SK-N-SH treated with all-trans-retinoic acid at 6 μM for 48 hours (cell line): ENCODE results near the gene RESF1.
A peak's percentile ranks its signal among the peaks of the same experiment; 100 is the strongest.

Experiments
- ATAC-seq: fragments of 200-7000 bp; cut with Tn5 transposase; 3 replicates; pipeline ENCODE4 v1.9.1; 2020; ENCODE audit warnings: mild to moderate bottlenecking, moderate library complexity
- BACH2 ChIP-seq: fragments of 250-450 bp; sonication (Bioruptor Pico); IDR thresholded peaks from 2 replicates; pipeline ENCODE4 v1.9.0; 2021; ENCODE audit warnings: mild to moderate bottlenecking, borderline replicate concordance
- CSDC2 ChIP-seq: fragments of 250-450 bp; sonication (Bioruptor Pico); IDR thresholded peaks from 2 replicates; pipeline ENCODE4 v1.5.0; 2020; ENCODE audit warnings: mild to moderate bottlenecking, moderate library complexity
- ESRRG ChIP-seq: fragments of 250-450 bp; sonication (Bioruptor Pico); IDR thresholded peaks from 2 replicates; pipeline ENCODE4 v1.6.1; 2021; ENCODE audit warnings: mild to moderate bottlenecking
- TCF4 ChIP-seq: fragments of 250-450 bp; sonication (Bioruptor Pico); IDR thresholded peaks from 2 replicates; pipeline ENCODE4 v1.8.0; 2021; ENCODE audit warnings: mild to moderate bottlenecking, moderate library complexity, borderline replicate concordance
- ZC3H10 ChIP-seq: fragments of 250-450 bp; sonication (Bioruptor Pico); IDR thresholded peaks from 2 replicates; pipeline ENCODE4 v1.5.1; 2021; ENCODE audit warnings: mild to moderate bottlenecking, moderate library complexity
- ZFP3 ChIP-seq: fragments of 250-450 bp; sonication (Bioruptor Pico); IDR thresholded peaks from 2 replicates; pipeline ENCODE4 v1.5.0; 2020; ENCODE audit warnings: mild to moderate bottlenecking, moderate library complexity
- ZFP30 ChIP-seq: fragments of 450-650 bp; formaldehyde crosslinking; IDR thresholded peaks from 2 replicates; pipeline ENCODE4 v1.5.0; 2022; ENCODE audit warnings: mild to moderate bottlenecking, moderate library complexity
- ZNF565 ChIP-seq: fragments of 450-650 bp; formaldehyde crosslinking; conservative IDR thresholded peaks from 2 replicates; pipeline ENCODE4 v1.5.0; 2020; ENCODE audit warnings: low read depth, mild to moderate bottlenecking, moderate library complexity
- TF ChIP-seq, protein P1 (sequence below): fragments of 250-450 bp; sonication (Bioruptor Pico); IDR thresholded peaks from 2 replicates; pipeline ENCODE4 v1.8.0; 2021; ENCODE audit warnings: low read depth, mild to moderate bottlenecking, moderate library complexity, borderline replicate concordance
- TF ChIP-seq, protein P2 (sequence below): fragments of 250-450 bp; sonication (Bioruptor Pico); IDR thresholded peaks from 2 replicates; pipeline ENCODE4 v1.5.1; 2021; ENCODE audit warnings: mild to moderate bottlenecking, moderate library complexity
- TF ChIP-seq, protein P3 (sequence below): fragments of 250-450 bp; sonication (Bioruptor Pico); IDR thresholded peaks from 2 replicates; pipeline ENCODE4 v1.5.1; 2020; ENCODE audit warnings: low read depth, mild to moderate bottlenecking, moderate library complexity
- TF ChIP-seq, protein P4 (sequence below): fragments of 250-450 bp; sonication (Bioruptor Pico); IDR thresholded peaks from 2 replicates; pipeline ENCODE4 v1.5.0; 2020; ENCODE audit warnings: mild to moderate bottlenecking, moderate library complexity

The RESF1 gene

DNA sequence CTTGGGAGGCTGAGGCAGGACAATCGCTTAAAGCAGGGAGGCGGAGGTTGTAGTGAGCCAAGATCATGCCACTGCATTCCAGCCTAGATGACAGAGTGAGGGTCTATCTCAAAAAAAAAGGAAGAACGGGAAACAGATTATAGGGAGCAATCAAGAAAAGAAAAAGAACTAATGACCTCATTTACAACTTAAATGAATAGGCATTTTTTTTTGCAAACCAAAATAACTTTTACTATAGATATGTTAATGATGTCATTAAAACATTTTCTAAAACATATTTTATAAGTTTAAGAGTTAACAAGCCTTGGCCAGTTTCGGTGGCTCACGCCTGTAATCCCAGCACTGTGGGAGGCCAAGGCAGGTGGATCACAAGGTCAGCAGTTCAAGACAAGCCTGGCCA, 6.8 kb upstream of the RESF1 start (continued):
- TF ChIP-seq, protein P1, sequence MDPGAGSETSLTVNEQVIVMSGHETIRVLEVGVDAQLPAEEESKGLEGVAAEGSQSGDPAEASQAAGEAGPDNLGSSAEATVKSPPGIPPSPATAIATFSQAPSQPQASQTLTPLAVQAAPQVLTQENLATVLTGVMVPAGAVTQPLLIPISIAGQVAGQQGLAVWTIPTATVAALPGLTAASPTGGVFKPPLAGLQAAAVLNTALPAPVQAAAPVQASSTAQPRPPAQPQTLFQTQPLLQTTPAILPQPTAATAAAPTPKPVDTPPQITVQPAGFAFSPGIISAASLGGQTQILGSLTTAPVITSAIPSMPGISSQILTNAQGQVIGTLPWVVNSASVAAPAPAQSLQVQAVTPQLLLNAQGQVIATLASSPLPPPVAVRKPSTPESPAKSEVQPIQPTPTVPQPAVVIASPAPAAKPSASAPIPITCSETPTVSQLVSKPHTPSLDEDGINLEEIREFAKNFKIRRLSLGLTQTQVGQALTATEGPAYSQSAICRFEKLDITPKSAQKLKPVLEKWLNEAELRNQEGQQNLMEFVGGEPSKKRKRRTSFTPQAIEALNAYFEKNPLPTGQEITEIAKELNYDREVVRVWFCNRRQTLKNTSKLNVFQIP (CRISPR knock-in tag): no peak
- TF ChIP-seq ESRRG (no peak), BACH2 (no peak), ZC3H10 (CRISPR knock-in tag) (no peak), TCF4 (CRISPR knock-in tag) (no peak)

DNA sequence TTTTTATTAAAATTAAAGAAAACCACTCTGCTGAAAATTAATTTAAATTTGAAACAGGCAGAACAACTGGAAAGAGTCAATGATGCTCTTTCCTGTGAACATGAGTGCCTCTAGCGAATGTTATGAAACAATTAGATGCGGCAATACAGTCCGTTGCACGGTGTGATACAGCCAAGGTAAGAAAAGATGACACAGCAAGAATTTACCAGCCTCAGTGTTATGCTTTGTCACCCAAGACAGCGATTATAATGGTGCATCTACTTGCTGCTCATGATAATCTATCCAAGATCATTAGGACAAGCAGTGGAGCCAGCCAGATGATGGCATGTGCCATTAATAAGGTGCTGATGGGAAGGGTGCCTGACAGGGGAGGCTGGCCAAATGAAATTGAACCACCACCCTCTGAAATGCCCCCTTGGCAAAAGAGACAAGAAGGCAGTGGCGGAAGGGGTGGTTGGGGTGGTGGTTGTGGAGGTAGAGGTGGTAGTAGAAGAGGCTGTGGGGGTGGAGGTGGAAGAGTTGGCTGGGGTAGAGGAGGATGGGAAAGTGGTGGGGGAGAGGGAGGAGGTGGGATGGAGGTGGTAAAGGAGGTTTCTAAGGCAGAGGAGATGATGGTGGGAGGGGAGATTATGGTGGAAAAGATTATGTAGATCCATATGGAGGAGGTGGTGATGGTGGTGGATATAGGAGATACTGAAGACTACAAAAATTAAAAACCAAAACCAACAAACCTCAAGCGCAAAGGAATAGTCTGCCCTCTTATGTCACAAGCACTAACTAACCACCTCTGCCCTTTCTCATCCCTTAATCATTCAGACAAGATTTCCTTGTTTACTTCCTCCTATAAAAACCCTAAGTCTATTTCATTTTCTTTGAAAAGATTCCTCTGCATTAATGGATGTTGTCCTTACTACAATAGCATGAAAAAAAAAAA, 4.0 kb upstream of the RESF1 start:
- no peak for ATAC-seq
- TF ChIP-seq, protein P1 (CRISPR knock-in tag): no peak
- no peak for TF ChIP-seq ZNF565

DNA sequence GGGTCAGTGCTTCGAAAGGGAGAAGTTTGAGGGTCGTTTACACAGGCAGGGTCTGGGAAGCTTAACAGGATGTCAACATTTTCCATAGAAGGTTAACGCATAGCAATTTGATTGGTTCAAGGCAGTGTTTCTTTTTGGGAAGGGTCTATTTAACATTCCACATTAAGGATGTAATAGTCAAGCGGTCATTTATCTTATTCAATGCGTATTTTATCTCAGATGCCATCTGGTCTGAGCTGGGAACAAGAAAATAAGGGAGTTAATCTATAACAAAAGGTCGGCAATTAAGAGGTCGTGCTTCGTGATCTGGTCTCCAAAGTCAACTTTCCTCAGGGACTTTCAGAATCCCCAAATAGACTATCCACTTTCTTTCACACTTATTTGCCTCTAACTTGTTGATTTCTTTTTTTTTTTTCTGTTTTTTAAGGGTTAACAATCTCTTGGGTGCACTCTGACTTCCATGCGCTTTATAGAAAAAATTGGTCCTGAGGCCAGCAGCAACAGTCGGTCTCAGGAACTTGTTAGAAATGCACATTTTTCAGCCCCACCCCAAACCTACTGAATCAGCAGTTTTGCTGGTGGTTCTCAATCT, 550 bp upstream of the RESF1 start:
- peak; percentile 52 for ATAC-seq
- TF ChIP-seq, protein P2, sequence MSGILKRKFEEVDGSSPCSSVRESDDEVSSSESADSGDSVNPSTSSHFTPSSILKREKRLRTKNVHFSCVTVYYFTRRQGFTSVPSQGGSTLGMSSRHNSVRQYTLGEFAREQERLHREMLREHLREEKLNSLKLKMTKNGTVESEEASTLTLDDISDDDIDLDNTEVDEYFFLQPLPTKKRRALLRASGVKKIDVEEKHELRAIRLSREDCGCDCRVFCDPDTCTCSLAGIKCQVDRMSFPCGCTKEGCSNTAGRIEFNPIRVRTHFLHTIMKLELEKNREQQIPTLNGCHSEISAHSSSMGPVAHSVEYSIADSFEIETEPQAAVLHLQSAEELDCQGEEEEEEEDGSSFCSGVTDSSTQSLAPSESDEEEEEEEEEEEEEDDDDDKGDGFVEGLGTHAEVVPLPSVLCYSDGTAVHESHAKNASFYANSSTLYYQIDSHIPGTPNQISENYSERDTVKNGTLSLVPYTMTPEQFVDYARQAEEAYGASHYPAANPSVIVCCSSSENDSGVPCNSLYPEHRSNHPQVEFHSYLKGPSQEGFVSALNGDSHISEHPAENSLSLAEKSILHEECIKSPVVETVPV (CRISPR knock-in tag): no peak
- TF ChIP-seq BACH2: no peak
- TF ChIP-seq, all 23 proteins: peak for 0

DNA sequence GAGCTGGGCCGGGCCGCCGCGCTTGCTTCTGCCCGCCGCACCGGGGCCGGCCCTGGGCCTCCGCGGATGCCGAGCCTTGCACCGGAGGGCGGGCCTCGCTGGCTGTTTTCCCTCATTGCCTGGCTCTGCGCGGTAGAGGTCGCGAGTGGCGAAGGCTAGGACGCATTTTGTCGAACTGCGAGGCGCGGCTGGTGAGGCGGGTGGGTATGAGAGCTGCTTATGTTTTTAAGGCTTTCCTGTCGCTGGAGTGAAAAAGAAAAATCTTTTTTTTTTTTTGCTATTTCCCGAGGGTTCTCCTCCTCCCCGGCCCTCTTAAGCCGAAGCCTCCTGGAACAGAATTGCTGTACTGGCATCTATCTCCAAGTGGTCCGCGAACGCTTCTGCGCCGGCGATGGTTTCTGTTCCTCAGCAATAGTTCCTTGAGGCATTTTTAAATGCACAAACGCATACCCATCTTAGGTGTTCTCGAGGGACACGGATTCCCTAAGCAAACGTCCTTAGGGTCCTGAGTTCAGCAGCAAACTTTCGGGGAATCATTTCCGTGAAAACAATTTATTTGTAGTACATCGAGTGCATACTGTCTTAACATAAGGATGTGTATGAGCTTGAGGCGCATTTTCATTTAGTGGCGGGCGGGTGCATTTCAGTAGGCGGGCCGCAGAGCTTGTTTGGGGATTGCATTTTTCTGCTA, 631 bp downstream of the RESF1 start:
- TF ChIP-seq, protein P3, sequence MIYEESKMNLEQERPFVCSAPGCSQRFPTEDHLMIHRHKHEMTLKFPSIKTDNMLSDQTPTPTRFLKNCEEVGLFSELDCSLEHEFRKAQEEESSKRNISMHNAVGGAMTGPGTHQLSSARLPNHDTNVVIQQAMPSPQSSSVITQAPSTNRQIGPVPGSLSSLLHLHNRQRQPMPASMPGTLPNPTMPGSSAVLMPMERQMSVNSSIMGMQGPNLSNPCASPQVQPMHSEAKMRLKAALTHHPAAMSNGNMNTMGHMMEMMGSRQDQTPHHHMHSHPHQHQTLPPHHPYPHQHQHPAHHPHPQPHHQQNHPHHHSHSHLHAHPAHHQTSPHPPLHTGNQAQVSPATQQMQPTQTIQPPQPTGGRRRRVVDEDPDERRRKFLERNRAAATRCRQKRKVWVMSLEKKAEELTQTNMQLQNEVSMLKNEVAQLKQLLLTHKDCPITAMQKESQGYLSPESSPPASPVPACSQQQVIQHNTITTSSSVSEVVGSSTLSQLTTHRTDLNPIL (CRISPR knock-in tag): no peak
- 0 out of 2 replicates have a peak, but pooled peaks have one; percentile 36 for TF ChIP-seq ZFP3 (CRISPR knock-in tag)
- peak; percentile 69 for ATAC-seq

DNA sequence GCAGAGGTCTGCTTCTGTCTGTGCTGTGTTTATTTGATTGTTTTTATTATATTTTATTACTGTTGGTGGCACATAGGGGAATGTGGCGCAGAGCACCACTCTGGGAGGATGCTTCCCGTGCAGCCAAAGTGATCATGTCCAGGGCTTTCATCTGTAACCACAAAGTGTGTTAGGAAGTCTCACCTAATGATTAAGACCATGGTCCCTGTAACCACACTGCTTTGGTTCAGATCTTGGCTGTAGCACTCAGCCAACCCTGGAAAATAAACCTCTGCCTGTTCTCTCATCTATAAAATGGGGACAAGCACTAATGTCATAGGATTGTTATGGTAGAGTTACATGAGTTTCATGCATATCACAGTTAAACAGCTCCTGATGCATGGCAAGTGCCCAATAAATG, 1.9 kb downstream of the RESF1 start:
- no peak for ATAC-seq
- TF ChIP-seq TCF4 (CRISPR knock-in tag): no peak
- TF ChIP-seq, all 23 proteins: peak for 0

DNA sequence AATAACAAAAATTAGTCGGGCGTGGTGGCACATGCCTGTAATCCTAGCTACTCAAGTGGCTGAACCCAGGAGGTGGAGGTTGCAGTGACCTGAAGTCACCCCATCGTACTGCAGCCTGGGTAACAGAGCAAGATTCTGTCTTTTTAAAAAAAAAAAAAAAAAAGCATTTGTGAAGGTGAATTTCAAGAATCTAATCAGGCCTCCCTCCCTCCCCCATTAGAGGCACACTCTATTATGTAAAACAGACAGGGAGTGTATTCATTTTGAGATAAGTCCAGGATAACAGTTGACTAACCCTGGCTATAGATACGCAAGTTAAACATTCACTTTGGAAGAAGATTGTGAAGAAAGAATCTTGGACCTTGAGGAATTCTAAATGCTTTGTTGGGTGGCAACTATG, 2.9 kb downstream of the RESF1 start:
- TF ChIP-seq, protein P2 (CRISPR knock-in tag): no peak
- no peak for ATAC-seq

DNA sequence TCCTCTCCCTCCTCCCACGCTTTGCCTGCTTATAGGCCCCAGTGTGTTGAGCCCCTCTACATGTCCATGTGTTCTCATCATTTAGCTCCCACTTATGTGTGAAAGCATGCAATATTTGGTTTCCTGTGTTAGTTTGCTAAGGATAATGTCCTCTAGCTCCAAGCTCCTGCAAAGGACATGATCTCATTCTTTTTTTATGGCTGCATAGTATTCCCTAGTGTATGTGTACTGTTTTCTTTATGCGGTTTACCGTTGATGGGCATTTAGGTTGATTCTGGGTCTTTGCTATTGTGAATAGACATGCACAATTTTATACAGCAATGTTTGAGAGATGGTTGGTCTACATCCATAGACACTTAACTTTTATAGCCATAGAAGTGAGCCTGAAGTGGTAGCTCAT, 5.1 kb downstream of the RESF1 start:
- no peak for ATAC-seq
- TF ChIP-seq, protein P3 (CRISPR knock-in tag): no peak
- TF ChIP-seq ZNF565: no peak
- TF ChIP-seq, protein P4, sequence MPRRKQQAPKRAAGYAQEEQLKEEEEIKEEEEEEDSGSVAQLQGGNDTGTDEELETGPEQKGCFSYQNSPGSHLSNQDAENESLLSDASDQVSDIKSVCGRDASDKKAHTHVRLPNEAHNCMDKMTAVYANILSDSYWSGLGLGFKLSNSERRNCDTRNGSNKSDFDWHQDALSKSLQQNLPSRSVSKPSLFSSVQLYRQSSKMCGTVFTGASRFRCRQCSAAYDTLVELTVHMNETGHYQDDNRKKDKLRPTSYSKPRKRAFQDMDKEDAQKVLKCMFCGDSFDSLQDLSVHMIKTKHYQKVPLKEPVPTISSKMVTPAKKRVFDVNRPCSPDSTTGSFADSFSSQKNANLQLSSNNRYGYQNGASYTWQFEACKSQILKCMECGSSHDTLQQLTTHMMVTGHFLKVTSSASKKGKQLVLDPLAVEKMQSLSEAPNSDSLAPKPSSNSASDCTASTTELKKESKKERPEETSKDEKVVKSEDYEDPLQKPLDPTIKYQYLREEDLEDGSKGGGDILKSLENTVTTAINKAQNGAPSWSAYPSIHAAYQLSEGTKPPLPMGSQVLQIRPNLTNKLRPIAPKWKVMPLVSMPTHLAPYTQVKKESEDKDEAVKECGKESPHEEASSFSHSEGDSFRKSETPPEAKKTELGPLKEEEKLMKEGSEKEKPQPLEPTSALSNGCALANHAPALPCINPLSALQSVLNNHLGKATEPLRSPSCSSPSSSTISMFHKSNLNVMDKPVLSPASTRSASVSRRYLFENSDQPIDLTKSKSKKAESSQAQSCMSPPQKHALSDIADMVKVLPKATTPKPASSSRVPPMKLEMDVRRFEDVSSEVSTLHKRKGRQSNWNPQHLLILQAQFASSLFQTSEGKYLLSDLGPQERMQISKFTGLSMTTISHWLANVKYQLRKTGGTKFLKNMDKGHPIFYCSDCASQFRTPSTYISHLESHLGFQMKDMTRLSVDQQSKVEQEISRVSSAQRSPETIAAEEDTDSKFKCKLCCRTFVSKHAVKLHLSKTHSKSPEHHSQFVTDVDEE (CRISPR knock-in tag): no peak
- TF ChIP-seq, protein P1 (CRISPR knock-in tag): no peak
- no peak for TF ChIP-seq ZFP3 (CRISPR knock-in tag)
- no peak for TF ChIP-seq ZFP30 (CRISPR knock-in tag)
- no peak for TF ChIP-seq CSDC2
